ENCODE results near the gene HSD17B3.

DNA sequence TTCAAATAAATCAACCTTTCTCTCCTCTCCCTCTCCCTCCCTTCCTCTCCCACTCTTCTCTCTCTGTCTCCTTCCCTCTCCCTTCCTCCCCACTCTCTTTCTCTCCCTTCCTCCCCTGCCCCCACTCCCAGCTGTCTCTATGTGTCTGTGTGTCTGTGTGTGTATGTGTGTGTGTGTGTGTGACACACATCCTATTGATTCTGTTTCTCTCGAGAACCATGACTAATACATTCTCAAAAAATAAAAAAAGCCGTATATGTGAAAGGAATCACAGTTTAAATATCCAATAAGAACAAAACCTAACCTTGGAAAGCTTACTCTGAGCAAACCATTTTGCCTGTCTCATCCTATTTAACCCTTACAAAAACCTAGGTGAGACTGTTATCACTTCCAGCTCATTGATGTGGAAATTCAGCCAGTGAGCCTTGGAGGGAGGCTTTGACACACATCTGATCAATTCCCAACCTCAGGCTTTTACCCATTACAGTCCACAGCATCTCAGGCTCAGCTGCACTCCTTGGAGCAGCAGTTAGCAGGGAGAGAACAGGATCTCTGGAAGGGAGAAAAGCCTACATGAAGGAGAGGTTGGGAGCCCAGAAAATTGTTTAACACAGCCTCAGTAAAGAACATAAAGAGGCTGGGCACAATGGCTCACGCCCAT lies 8.3 kb downstream of the HSD17B3 start:
- TF ChIP-seq, protein P1, sequence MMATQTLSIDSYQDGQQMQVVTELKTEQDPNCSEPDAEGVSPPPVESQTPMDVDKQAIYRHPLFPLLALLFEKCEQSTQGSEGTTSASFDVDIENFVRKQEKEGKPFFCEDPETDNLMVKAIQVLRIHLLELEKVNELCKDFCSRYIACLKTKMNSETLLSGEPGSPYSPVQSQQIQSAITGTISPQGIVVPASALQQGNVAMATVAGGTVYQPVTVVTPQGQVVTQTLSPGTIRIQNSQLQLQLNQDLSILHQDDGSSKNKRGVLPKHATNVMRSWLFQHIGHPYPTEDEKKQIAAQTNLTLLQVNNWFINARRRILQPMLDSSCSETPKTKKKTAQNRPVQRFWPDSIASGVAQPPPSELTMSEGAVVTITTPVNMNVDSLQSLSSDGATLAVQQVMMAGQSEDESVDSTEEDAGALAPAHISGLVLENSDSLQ (IDR thresholded peaks at IDR 0.05): no peak
- TF ChIP-seq SP1 (IDR thresholded peaks at IDR 0.05) (no peak), CTBP1 (IDR thresholded peaks at IDR 0.05; ENCODE audit: borderline replicate concordance) (no peak), FOXM1 (IDR thresholded peaks at IDR 0.05; ENCODE audit: borderline replicate concordance) (no peak)
